Thymus (tissue), 11 donors: Measurements from ENCODE around the gene PLSCR4. TPM values are rescaled to one million over a fixed set of nuclear protein-coding genes. Genes with fewer than 3 reads are reported as not detected.
"Not testable (repeated sequence)": the region's sequence is repeated elsewhere in the genome, so short reads cannot be mapped to it uniquely, and the experiment has no call there.

Experiments
- DNase-seq, 9 donors: peaks; one replicate each; pipeline ENCODE4 v3.0.0-alpha.2; 2013; ENCODE audit warnings: low spot score in 9 of 9, low read depth in 6 of 9, missing footprints in 1 of 9
- H3K27ac ChIP-seq, 2 donors: one replicate each; pipeline ENCODE4 v1.5.1; 2013; ENCODE audit warnings: control low read depth in 1 of 2, low read depth in 1 of 2, low read length in 1 of 2, mild to moderate bottlenecking in 1 of 2, moderate library complexity in 1 of 2
- H3K27me3 ChIP-seq, 2 donors: one replicate each; pipeline ENCODE4 v1.5.1; 2013; ENCODE audit warnings: low read length in 1 of 2; ENCODE audit not compliant: control insufficient read depth in 2 of 2, insufficient read depth in 1 of 2
- H3K36me3 ChIP-seq, 2 donors: one replicate each; pipeline ENCODE4 v1.5.1; 2013; ENCODE audit warnings: low read length in 1 of 2, mild to moderate bottlenecking in 1 of 2, moderate library complexity in 1 of 2; ENCODE audit not compliant: control insufficient read depth in 2 of 2, insufficient read depth in 2 of 2
- H3K4me1 ChIP-seq, 2 donors: one replicate each; pipeline ENCODE4 v1.5.1; 2013; ENCODE audit warnings: low read length in 2 of 2; ENCODE audit not compliant: control insufficient read depth in 2 of 2, insufficient read depth in 2 of 2
- H3K4me3 ChIP-seq, 2 donors: one replicate each; pipeline ENCODE4 v1.5.1; 2013; ENCODE audit warnings: low read length in 2 of 2, control low read depth in 1 of 2, mild to moderate bottlenecking in 1 of 2
- H3K9me3 ChIP-seq, 2 donors: one replicate each; pipeline ENCODE4 v1.5.1; 2013; ENCODE audit warnings: low read length in 1 of 2, mild to moderate bottlenecking in 1 of 2; ENCODE audit not compliant: control insufficient read depth in 2 of 2, insufficient read depth in 1 of 2
- WGBS: extraction: QIAGEN DNeasy Blood & Tissue Kit; methylation state at CpG from one replicate; pipeline ENCODE4 v1.1.7; 2013; 5-methylcytosine and 5-hydroxymethylcytosine counted together
- polyA plus RNA-seq: library from polyadenylated mRNA; stranded (reverse); fragments of 200-250 nt; gene quantifications from one replicate; pipeline ENCODE4 v1.2.3, GENCODE V29; 2013
- total RNA-seq: library from RNA; stranded (reverse); fragments of 120-200 nt; gene quantifications from one replicate; pipeline ENCODE4 v1.2.4, GENCODE V29; 2013
- donor health status: healthy.

PLSCR4 gene
- total and polyA plus RNA-seq, 2 donors: 4.1 to 11.8 TPM

- Histone ChIP-seq H3K36me3 (no peaks in the 10 kb centered on the region), H3K4me1 (no peaks in the 10 kb centered on the region), H3K4me3 (no peak overlapping the region), H3K9me3 (no peaks in the 10 kb centered on the region), H3K27me3 (no peaks in the 10 kb centered on the region), H3K27ac (peak overlapping the region in 1 of 2 donors; percentile 12)
- no peak for DNase-seq
- WGBS: 95% methylated on average over 2 of the region's 2 CpGs
Observed at GRCh38 chr3:146226881-146227280, 24.0 kb downstream of the PLSCR4 start.

GRCh38 chr3:146225458-146225857 lies 25.4 kb downstream of the PLSCR4 start:
- not testable (repeated sequence) for H3K9me3 ChIP-seq, H3K4me1 ChIP-seq, H3K27me3 ChIP-seq, H3K4me3 ChIP-seq, H3K36me3 ChIP-seq, H3K27ac ChIP-seq, DNase-seq
- WGBS: 95% methylated on average over 25 of the region's 25 CpGs

DNA sequence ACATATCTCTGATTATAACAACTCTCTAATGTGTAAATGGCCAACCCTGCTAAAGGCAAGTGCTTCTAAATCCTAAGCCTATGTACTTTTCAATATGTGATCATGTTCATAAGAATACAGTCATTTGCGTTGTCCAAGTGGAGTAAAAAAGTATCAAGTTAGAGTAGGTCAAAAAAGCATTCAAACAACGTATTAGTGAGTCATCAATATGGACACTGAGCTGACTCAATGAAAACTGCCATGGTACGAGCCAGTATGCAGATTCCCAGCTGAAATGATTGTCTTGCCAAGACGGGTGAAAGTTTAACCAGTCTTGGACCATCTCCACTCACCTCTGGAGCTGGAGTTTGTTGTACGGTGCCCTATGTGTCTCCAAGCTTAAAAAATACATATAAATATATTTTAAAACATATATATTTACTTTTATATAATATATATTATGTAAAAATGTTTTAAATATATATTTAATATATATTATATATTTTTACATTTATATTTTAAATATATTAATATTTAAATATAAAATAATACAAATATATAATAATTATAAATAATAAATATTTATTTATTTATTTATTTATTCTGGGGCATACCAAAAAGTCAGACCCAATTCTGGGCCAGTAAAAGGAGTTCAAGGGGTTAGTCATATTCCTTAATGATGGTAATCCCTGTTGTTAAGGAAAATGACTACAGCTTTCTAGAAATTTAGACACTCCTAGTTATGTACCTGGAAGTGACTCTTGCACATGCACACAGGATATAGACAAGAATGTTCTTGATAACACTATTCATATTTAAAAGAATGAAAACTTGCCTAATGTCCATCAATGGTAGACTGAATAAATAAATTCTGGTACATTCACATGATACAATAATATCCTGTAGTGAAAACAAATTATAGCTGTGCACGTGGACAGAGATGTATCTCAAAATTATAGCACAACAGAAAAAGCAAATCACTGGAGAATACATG lies 27.2 kb downstream of the PLSCR4 start:
- H3K27ac ChIP-seq: no peak overlapping the region
- H3K4me1 ChIP-seq: no peaks in the 10 kb centered on the region
- H3K36me3 ChIP-seq: no peaks in the 10 kb centered on the region
- H3K27me3 ChIP-seq: no peaks in the 10 kb centered on the region
- no peaks in the 10 kb centered on the region for H3K9me3 ChIP-seq
- DNase-seq: no peak
- no peak overlapping the region for H3K4me3 ChIP-seq
- WGBS: 97% methylated on average over 6 of the region's 6 CpGs

DNA sequence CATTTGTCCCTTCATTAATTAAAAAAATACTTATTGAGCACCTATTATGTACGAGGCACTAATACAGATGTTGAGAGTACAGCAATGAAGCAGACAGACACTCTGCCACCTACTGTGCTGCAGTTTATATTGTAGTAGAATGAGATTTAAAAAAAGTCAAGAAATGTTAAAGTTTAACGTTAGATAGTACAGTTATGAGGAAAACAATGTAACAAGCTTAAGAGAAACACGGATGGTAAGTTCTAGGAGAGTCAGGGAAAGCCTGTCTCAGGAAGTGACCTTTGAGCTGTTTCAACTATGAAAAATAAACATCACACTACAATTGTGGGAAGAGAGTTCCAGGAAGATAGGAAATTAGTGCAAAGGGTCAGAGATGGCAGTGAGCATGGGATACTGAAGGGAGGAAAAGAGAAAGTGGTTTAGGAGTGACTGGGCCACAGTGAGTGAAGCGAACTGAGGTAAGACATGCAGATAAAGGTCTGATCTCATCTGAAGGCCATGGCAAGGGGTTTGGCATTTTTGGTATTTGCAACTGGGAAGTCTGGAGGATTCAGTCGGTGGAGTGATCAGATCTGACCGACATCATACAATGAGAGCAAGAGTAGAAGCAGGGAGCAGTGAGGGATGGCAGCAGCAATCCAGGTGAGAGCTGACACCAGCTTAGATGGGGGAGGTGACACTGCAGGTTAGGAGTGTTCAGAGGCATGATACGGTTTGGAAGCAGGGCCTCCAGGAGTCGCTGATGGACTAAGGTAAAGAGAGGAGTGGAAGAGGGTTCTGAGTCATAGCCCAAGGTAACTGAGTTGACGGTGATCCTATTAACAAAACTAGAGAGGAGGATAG lies 28.5 kb downstream of the PLSCR4 start:
- no peaks in the 10 kb centered on the region for H3K27me3 ChIP-seq
- H3K36me3 ChIP-seq: no peaks in the 10 kb centered on the region
- 94% methylated on average over 9 of the region's 9 CpGs for WGBS
- DNase-seq: no peak
- H3K9me3 ChIP-seq: no peaks in the 10 kb centered on the region
- H3K27ac ChIP-seq: no peak overlapping the region
- no peaks in the 10 kb centered on the region for H3K4me1 ChIP-seq
- H3K4me3 ChIP-seq: no peak overlapping the region

DNA sequence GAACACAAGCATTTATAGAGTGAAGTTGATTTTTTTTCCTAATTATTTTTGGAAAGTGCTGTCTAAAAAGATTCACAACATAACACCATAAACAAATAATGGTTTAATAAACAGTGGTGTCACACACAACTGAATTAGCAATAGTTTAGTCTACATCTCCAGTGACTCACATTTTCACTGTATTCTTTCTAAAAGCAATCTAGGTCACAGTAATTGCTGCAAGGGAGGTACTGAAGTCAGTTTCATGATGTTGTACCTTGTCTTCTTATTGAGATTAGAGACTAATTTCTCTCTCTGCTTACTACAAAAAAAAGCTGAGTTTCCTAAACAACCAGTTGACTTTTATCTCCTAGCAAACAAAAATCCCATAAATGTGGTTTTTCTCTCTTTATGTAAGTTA lies 29.6 kb downstream of the PLSCR4 start:
- DNase-seq: no peak

GRCh38 chr3:146218880-146219866 lies 31.7 kb downstream of the PLSCR4 start:
- H3K27ac ChIP-seq: no peak overlapping the region
- H3K4me3 ChIP-seq: no peak overlapping the region
- 80% methylated on average over 13 of the region's 13 CpGs for WGBS
- peak in 6 of 9 donors; percentile 9 to 38 (median 16) for DNase-seq
- no peaks in the 10 kb centered on the region for H3K4me1 ChIP-seq
- no peaks in the 10 kb centered on the region for H3K9me3 ChIP-seq
- no peaks in the 10 kb centered on the region for H3K36me3 ChIP-seq
- H3K27me3 ChIP-seq: no peaks in the 10 kb centered on the region

More for the DNA sequence above, 29.6 kb downstream of the PLSCR4 start:
- no peak overlapping the region for H3K4me3 ChIP-seq
- no peaks in the 10 kb centered on the region for H3K4me1 ChIP-seq
- no peak overlapping the region for H3K27ac ChIP-seq
- H3K27me3 ChIP-seq: no peaks in the 10 kb centered on the region
- H3K36me3 ChIP-seq: no peaks in the 10 kb centered on the region
- H3K9me3 ChIP-seq: no peaks in the 10 kb centered on the region

- DNase-seq: no peak
- Histone ChIP-seq H3K36me3 (no peaks in the 10 kb centered on the region), H3K4me1 (no peaks in the 10 kb centered on the region), H3K9me3 (no peaks in the 10 kb centered on the region), H3K4me3 (no peak overlapping the region), H3K27me3 (no peaks in the 10 kb centered on the region), H3K27ac (no peak overlapping the region)
- 98% methylated on average over 2 of the region's 2 CpGs for WGBS
Observed at GRCh38 chr3:146217324-146217723, 33.6 kb downstream of the PLSCR4 start.

DNA sequence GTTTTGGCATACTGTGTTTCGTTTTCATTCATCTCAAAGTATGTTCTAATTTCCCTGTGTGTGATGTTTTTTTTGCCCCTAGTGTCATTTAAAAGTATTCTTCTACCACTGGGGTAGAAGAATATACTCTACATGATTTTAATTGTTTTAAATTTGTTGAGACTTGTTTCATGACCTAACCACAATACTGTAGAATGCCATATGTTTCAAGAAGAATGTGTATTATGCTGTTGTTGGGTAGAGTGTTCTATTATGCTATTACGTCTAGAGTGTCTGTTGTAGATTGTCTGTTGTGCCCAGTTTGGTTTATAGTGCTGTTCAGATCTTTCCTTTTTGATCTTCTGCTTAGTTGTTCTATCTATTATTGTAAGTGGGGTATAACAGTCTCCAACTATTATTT lies 36.4 kb downstream of the PLSCR4 start:
- no peaks in the 10 kb centered on the region for H3K27me3 ChIP-seq
- no peak overlapping the region for H3K4me3 ChIP-seq
- 92% methylated on average over 2 of the region's 2 CpGs for WGBS
- H3K4me1 ChIP-seq: no peaks in the 10 kb centered on the region
- no peaks in the 10 kb centered on the region for H3K36me3 ChIP-seq
- H3K9me3 ChIP-seq: no peaks in the 10 kb centered on the region
- DNase-seq: no peak
- H3K27ac ChIP-seq: no peak overlapping the region
